Measurements from ENCODE around the gene CYP4F2.
"Not testable (repeated sequence)": the region's sequence is repeated elsewhere in the genome, so short reads cannot be mapped to it uniquely, and the experiment has no call there.

Gene CYP4F2

DNA sequence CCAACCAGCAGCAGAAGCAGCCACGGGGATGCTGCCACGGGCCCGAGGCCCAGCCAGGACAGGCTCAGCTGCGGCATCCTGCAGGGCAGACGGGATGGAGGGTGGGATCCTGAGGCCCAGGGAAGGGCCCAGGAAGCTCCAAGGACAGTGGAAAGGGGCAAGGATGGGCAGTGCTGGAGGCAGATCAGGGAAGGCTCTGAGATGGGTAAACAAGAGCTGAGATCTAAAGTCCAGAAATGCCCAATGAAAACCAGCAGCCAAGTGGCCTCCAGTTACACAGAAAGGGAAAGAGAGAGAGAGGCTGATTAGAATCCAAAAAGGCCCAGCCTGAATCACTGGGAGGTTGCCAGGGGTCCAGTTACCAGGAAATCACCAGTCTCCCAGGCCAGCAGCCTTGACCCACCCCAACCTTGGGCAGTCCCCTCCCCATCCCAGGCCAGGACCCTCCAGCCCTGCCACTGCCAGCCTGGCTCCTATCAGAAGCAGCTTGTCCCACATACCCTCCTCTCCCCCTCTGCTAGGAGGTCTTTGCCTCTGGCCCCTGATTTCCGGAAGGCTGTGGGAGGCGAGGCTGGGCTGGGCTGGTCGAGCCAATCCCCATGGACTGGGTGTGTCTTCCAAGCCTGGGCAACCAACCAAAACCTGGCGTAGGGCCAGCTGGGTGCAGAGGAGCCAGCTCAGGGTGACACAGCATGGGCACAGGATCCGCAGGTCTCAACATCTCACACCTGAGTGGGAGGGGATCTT is 36.6 kb upstream of the CYP4F2 start, which contains the start of gene CYP4F11:
Gene CYP4F11, minus strand, starts transcription at position 198 of the 747 bp plus-strand sequence. Its CDS starts 121 bp downstream, at position 77.
- no peak within 1 kb of the TSS for H3K27ac ChIP-seq
- TF ChIP-seq, protein P1, sequence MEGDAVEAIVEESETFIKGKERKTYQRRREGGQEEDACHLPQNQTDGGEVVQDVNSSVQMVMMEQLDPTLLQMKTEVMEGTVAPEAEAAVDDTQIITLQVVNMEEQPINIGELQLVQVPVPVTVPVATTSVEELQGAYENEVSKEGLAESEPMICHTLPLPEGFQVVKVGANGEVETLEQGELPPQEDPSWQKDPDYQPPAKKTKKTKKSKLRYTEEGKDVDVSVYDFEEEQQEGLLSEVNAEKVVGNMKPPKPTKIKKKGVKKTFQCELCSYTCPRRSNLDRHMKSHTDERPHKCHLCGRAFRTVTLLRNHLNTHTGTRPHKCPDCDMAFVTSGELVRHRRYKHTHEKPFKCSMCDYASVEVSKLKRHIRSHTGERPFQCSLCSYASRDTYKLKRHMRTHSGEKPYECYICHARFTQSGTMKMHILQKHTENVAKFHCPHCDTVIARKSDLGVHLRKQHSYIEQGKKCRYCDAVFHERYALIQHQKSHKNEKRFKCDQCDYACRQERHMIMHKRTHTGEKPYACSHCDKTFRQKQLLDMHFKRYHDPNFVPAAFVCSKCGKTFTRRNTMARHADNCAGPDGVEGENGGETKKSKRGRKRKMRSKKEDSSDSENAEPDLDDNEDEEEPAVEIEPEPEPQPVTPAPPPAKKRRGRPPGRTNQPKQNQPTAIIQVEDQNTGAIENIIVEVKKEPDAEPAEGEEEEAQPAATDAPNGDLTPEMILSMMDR (IDR thresholded peaks at IDR 0.05), result no peak
- TF ChIP-seq ZFX (IDR thresholded peaks at IDR 0.05; ENCODE audit: borderline replicate concordance), result no peak

DNA sequence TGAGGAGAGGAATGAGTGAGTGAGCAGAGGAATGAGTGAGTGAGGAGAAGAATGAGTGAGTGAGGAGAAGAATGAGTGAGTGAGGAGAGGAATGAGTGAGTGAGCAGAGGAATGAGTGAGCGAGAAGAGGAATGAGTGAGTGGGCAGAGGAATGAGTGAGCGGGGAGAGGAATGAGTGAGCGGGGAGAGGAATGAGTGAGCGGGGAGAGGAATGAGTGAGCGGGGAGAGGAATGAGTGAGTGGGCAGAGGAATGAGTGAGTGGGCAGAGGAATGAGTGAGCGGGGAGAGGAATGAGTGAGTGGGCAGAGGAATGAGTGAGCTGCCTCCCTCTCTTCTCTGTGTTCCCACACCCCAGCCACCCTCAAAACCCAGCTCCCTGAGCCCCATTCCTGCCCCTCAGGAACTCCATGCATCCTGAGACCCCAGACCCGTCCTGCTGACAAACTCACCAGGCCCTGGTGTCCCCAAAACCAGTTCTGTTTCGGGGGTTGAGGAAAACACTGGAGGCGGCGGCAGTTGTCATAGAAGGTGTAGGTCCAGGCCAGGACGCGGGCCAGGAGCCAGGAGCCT is 36.0 kb upstream of the CYP4F2 start:
- not testable (repeated sequence) for H3K27ac ChIP-seq

DNA sequence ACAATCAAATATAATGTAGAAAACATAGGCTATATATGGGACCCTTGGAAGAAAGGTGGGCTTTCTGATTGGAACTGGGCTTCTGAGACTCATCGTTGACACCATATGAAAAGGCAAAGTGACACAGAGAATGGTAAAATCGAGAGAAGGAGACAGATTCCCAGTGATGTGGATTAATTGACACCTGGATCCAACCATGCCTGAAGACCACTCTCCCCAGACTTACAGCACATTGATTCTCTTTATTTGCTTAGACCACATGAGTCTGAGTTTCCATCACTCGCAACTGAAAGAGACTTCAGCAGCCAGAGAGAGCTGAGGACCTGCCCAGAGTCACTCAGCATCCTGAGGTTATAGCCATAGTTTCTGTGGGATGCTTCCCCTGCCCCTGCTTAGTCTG is 30.4 kb upstream of the CYP4F2 start:
- H3K27ac ChIP-seq, result no peak overlapping the region
- no peak for TF ChIP-seq ZFX (IDR thresholded peaks at IDR 0.05; ENCODE audit: borderline replicate concordance)
- TF ChIP-seq, protein P1 (IDR thresholded peaks at IDR 0.05), result no peak

DNA sequence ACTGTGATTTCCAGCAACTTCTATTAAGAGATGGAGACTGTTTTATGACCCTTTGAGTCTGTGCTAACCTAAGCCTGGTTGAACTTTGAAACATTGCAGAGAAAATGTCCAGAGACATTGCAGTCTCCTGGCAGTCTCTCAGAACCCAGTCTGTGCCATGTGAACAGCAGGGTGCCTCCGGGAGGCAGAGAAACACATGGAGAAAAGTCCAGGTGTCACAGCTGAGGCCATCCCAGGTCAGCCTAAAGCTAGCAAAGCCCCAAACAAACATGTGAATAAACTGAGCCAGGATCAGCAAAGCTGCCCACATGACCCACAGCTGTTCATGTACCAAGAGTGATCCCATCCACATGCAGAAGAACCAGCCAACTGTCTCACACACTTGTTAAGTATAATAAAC is 28.6 kb upstream of the CYP4F2 start:
- TF ChIP-seq, protein P1 (IDR thresholded peaks at IDR 0.05), result no peak
- TF ChIP-seq ZFX (IDR thresholded peaks at IDR 0.05; ENCODE audit: borderline replicate concordance), result no peak
- H3K27ac ChIP-seq, result no peak overlapping the region

DNA sequence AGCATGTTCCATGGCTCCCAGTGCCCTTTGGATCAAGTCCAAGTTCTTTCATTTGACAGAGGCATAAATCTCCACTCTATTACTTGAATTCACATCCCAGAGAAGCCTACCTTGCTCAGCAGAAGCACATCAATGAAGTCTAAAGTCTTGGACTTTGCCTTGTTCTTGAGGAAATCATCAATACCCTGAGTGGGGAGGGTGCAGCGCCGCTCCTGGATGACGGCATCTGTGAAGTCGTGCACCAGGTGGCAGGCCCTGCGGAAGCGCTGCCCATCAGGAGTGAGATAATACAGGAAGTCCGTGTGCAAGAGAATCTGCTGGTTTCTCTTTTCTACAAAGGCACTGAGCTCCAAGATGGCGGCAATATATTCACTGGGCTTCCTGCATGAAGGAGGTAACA is 25.8 kb upstream of the CYP4F2 start:
- TF ChIP-seq, protein P1 (IDR thresholded peaks at IDR 0.05), result no peak
- no peak for TF ChIP-seq ZFX (IDR thresholded peaks at IDR 0.05; ENCODE audit: borderline replicate concordance)
- H3K27ac ChIP-seq, result no peak overlapping the region

DNA sequence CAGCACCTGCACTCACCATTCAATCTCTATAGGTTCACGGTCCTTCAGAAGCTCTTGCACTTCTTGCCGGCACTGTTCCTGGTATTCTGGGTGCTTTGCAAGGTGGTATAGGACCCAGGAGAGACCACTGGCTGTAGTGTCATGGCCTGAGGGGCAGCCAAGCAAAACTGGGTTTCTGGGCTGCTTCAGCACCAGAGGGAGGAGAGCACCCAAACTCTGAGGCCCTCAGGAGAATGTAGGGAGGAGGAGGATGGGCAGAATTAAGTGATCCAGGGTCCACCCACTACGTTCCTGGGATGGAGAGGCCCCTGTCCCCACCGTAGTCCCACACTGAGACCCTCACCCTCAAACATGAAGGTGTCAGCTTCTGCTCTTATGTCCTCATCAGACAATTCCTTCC is 24.1 kb upstream of the CYP4F2 start:
- TF ChIP-seq ZFX (IDR thresholded peaks at IDR 0.05; ENCODE audit: borderline replicate concordance), result no peak
- TF ChIP-seq, protein P1 (IDR thresholded peaks at IDR 0.05), result no peak
- no peak overlapping the region for H3K27ac ChIP-seq

DNA sequence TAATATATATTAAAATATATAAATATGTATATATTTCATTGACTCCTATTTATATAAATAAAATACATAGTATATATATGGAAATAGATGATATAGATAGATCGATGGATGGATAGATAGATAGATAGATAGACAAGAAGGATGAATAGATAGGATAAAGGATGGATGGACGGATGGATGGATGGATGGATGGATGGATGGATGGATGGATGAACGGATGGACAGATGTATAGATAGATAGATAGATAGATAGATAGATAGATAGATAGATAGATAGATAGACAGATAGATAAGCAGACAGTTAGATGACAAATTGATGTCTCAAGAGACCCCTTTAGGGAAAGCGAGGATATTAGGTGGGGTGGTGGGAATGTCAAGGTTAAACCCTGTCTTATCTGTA is 21.4 kb upstream of the CYP4F2 start:
- TF ChIP-seq, protein P1 (IDR thresholded peaks at IDR 0.05), result no peak
- TF ChIP-seq ZFX (IDR thresholded peaks at IDR 0.05; ENCODE audit: borderline replicate concordance), result no peak

More for the DNA sequence above, 21.4 kb upstream of the CYP4F2 start:
- no peak overlapping the region for H3K27ac ChIP-seq
